CD14-positive monocyte (primary cell): ENCODE data around the gene HBM. TPM values are rescaled to one million over a fixed set of nuclear protein-coding genes. Genes with fewer than 3 reads are reported as not detected.
"Not testable (repeated sequence)": the region's sequence is repeated elsewhere in the genome, so short reads cannot be mapped to it uniquely, and the experiment has no call there.

Source experiments
- DNase-seq, 3 donors: peaks; one replicate each; pipeline ENCODE4 v3.0.0-alpha.2; 2011 to 2022
- H2AFZ ChIP-seq: 2 replicates; pipeline ENCODE4 v1.6.0; 2012; ENCODE audit warnings: mild to moderate bottlenecking, low read depth, low read length, inconsistent platforms; ENCODE audit not compliant: insufficient read depth, poor library complexity, severe bottlenecking
- H3K27ac ChIP-seq, 2 donors: 1 replicate in 1 of 2; 2 replicates in 1 of 2; pipeline ENCODE4 v1.5.1; 2012 to 2013; ENCODE audit warnings: low read length in 2 of 2, control low read depth in 1 of 2, inconsistent platforms in 1 of 2, low read depth in 1 of 2, mild to moderate bottlenecking in 1 of 2
- H3K27me3 ChIP-seq, 2 donors: one replicate each; pipeline versions ENCODE4 v1.6.0 to v1.6.1; 2011 to 2013; ENCODE audit warnings: low read length in 2 of 2; ENCODE audit not compliant: control insufficient read depth in 2 of 2, insufficient read depth in 2 of 2
- H3K36me3 ChIP-seq, 2 donors: replicated peaks in 1 of 2; 1 replicate in 1 of 2; 2 replicates in 1 of 2; pipeline versions ENCODE4 v1.5.1 to v1.6.1; 2012 to 2013; ENCODE audit warnings: low read length in 2 of 2, control low read depth in 1 of 2, inconsistent platforms in 1 of 2, mild to moderate bottlenecking in 1 of 2; ENCODE audit not compliant: insufficient read depth in 2 of 2, control insufficient read depth in 1 of 2
- H3K4me1 ChIP-seq, 2 donors: 1 replicate in 1 of 2; 2 replicates in 1 of 2; pipeline versions ENCODE4 v1.5.1 to v1.6.1; 2012 to 2013; ENCODE audit warnings: low read length in 2 of 2, control low read depth in 1 of 2, inconsistent platforms in 1 of 2, mild to moderate bottlenecking in 1 of 2, moderate library complexity in 1 of 2; ENCODE audit not compliant: insufficient read depth in 2 of 2, control insufficient read depth in 1 of 2
- H3K4me2 ChIP-seq: replicated peaks from 2 replicates; pipeline ENCODE3; 2012; ENCODE audit warnings: low read length, moderate library complexity, mild to moderate bottlenecking; ENCODE audit not compliant: poor library complexity, severe bottlenecking; ENCODE audit errors: extremely low read depth
- H3K4me3 ChIP-seq, 3 experiments: fragments of 200-600 bp in 1 of 3; sonication (generic) in 1 of 3; replicated peaks in 1 of 3; 1 replicate in 2 of 3; 2 replicates in 1 of 3; pipeline ENCODE4 v1.5.1; 2011 to 2013; ENCODE audit warnings: low read length in 3 of 3, mild to moderate bottlenecking in 3 of 3, control low read depth in 2 of 3, low read depth in 2 of 3, inconsistent platforms in 1 of 3, moderate library complexity in 1 of 3
- H3K79me2 ChIP-seq: 2 replicates; pipeline ENCODE4 v1.6.0; 2012; ENCODE audit warnings: mild to moderate bottlenecking, control low read depth, inconsistent platforms, low read length, moderate library complexity; ENCODE audit not compliant: insufficient read depth
- H3K9ac ChIP-seq: 2 replicates; pipeline ENCODE4 v1.6.0; 2017; ENCODE audit warnings: low read length, mild to moderate bottlenecking; ENCODE audit not compliant: insufficient read depth, poor library complexity, severe bottlenecking
- H3K9me3 ChIP-seq, 2 donors: replicated peaks in 1 of 2; 1 replicate in 1 of 2; 2 replicates in 1 of 2; pipeline versions ENCODE4 v1.5.1 to v1.6.1; 2012 to 2013; ENCODE audit warnings: low read length in 2 of 2, control low read depth in 1 of 2; ENCODE audit not compliant: control insufficient read depth in 1 of 2, insufficient read depth in 1 of 2
- H4K20me1 ChIP-seq: 2 replicates; pipeline ENCODE4 v1.6.0; 2012; ENCODE audit warnings: mild to moderate bottlenecking, low read length, control low read depth, moderate library complexity; ENCODE audit not compliant: insufficient read depth
- H3K27ac Mint-ChIP-seq, 7 donors: one replicate each; pipeline ENCODE4 v1.8.0; 2020; ENCODE audit warnings: mild to moderate bottlenecking in 7 of 7, mixed read lengths in 7 of 7, moderate library complexity in 6 of 7, inconsistent platforms in 2 of 7
- H3K27me3 Mint-ChIP-seq, 3 donors: one replicate each; pipeline ENCODE4 v1.8.0; 2021 to 2022; ENCODE audit warnings: low read depth in 3 of 3, mild to moderate bottlenecking in 3 of 3, mixed read lengths in 3 of 3, moderate library complexity in 3 of 3, inconsistent platforms in 1 of 3
- H3K36me3 Mint-ChIP-seq, 2 donors: one replicate each; pipeline ENCODE4 v1.8.0; 2020; ENCODE audit warnings: mixed read lengths in 2 of 2, inconsistent platforms in 1 of 2, mild to moderate bottlenecking in 1 of 2
- H3K4me1 Mint-ChIP-seq: one replicate; pipeline ENCODE4 v1.8.0; 2020; ENCODE audit warnings: mild to moderate bottlenecking, mixed read lengths
- H3K4me3 Mint-ChIP-seq, 2 donors: one replicate each; pipeline ENCODE4 v1.8.0; 2020; ENCODE audit warnings: mild to moderate bottlenecking in 2 of 2, mixed read lengths in 2 of 2, moderate library complexity in 1 of 2
- H3K9me3 Mint-ChIP-seq, 7 donors: one replicate each; pipeline ENCODE4 v1.8.0; 2020 to 2022; ENCODE audit warnings: mixed read lengths in 7 of 7, mild to moderate bottlenecking in 6 of 7, moderate library complexity in 6 of 7, inconsistent platforms in 2 of 7
- CTCF ChIP-seq: fragments of 200-600 bp; IDR thresholded peaks from one replicate; pipeline ENCODE4 v1.8.0; 2022; ENCODE audit warnings: antibody characterized with exemption, mild to moderate bottlenecking
- WGBS: methylation state at CpG from one replicate; pipeline ENCODE4 v1.1.5; 2013; ENCODE audit warnings: missing lambda C conversion rate; ENCODE audit not compliant: insufficient coverage; 5-methylcytosine and 5-hydroxymethylcytosine counted together
- intact Hi-C, 2 donors: fragments of 100-400 bp; cut with micrococcal nuclease; formaldehyde crosslinking; loops; one replicate each; pipeline versions ENCODE4 v1.15.0 to v1.15.1; 2023
- polyA plus RNA-seq, 3 donors: library from polyadenylated mRNA; depleted of rRNA in 1 of 3; unstranded in 2 of 3; stranded (reverse) in 1 of 3; fragments of 300-500 nt in 2 of 3; fragments of >200 nt in 1 of 3; fragmentation: Illumina TruSeq in 2 of 3; gene quantifications; 1 replicate in 2 of 3; 2 replicates in 1 of 3; pipeline ENCODE4 v1.2.3, GENCODE V29; 2012 to 2021

HBM gene
- polyA plus RNA-seq, 3 donors, result not detected

- no peaks in the 10 kb centered on the region for H3K9me3 Mint-ChIP-seq
- DNase-seq, result no peak
- no peak overlapping the region for H2AFZ ChIP-seq
- H3K79me2 ChIP-seq, result no peaks in the 10 kb centered on the region
- no peak for TF ChIP-seq CTCF
- no peaks in the 10 kb centered on the region for H4K20me1 ChIP-seq
- no peak overlapping the region for H3K4me3 ChIP-seq
- peaks cover 2 to 25% of the 10 kb centered on the region in 2 donors for H3K36me3 ChIP-seq
- no peaks in the 10 kb centered on the region for H3K9me3 ChIP-seq
- WGBS, result 83% methylated on average over 2 of the region's 2 CpGs
- peaks cover 34 to 51% of the 10 kb centered on the region in 2 donors for H3K36me3 Mint-ChIP-seq
- H3K27ac Mint-ChIP-seq, result peak overlapping the region in 1 of 7 donors; percentile 48
- H3K4me3 Mint-ChIP-seq, result no peak overlapping the region
- H3K4me1 Mint-ChIP-seq, result no peaks in the 10 kb centered on the region
- H3K27me3 Mint-ChIP-seq, result no peaks in the 10 kb centered on the region
- H3K27ac ChIP-seq, result no peak overlapping the region
- H3K4me1 ChIP-seq, result no peaks in the 10 kb centered on the region
- intact Hi-C loops, result no loop called here
- no peaks in the 10 kb centered on the region for H3K27me3 ChIP-seq
- H3K4me2 ChIP-seq, result no peak overlapping the region
- H3K9ac ChIP-seq, result no peak overlapping the region
These were observed 45.0 kb upstream of the HBM start for GRCh38 chr16:120756-121155.

GRCh38 chr16:122361-122760 lies 43.4 kb upstream of the HBM start:
- Histone ChIP-seq H3K4me3 (no peak overlapping the region), H3K4me1 (no peaks in the 10 kb centered on the region), H3K79me2 (no peaks in the 10 kb centered on the region), H3K9ac (no peak overlapping the region), H3K4me2 (no peak overlapping the region), H3K27ac (no peak overlapping the region), H3K27me3 (no peaks in the 10 kb centered on the region), H2AFZ (no peak overlapping the region), H4K20me1 (no peaks in the 10 kb centered on the region), H3K9me3 (no peaks in the 10 kb centered on the region), H3K36me3 (peaks cover 2 to 9% of the 10 kb centered on the region in 2 donors)
- intact Hi-C loops, result no loop called here
- Mint-ChIP-seq H3K27ac (peak overlapping the region in 1 of 7 donors; percentile 45), H3K27me3 (no peaks in the 10 kb centered on the region), H3K4me3 (no peak overlapping the region), H3K4me1 (no peaks in the 10 kb centered on the region), H3K9me3 (no peaks in the 10 kb centered on the region), H3K36me3 (peaks cover 22 to 38% of the 10 kb centered on the region in 2 donors)
- TF ChIP-seq CTCF, result no peak
- no peak for DNase-seq
- no CpG with 5 or more reads among the region's 1 CpG for WGBS

GRCh38 chr16:123558-124350 lies 42.0 kb upstream of the HBM start:
- DNase-seq, H3K4me3 Mint-ChIP-seq, intact Hi-C loops, H3K27me3 Mint-ChIP-seq, H3K4me2 ChIP-seq, H3K9ac ChIP-seq, H3K27ac Mint-ChIP-seq, H3K36me3 ChIP-seq, H3K9me3 ChIP-seq, H3K4me1 Mint-ChIP-seq, H2AFZ ChIP-seq, H3K27me3 ChIP-seq, H3K9me3 Mint-ChIP-seq, H3K4me3 ChIP-seq, H3K79me2 ChIP-seq, H4K20me1 ChIP-seq, H3K4me1 ChIP-seq, H3K27ac ChIP-seq: not testable (repeated sequence)
- WGBS, result 86% methylated on average over 9 of the region's 19 CpGs
- peaks cover 22 to 36% of the 10 kb centered on the region in 2 donors for H3K36me3 Mint-ChIP-seq
